Endometrial microvascular endothelial cells (primary cell): ENCODE measurements around the gene MZB1. TPM values are rescaled to one million over a fixed set of nuclear protein-coding genes. Genes with fewer than 3 reads are reported as not detected.
"Not testable (repeated sequence)": the region's sequence is repeated elsewhere in the genome, so short reads cannot be mapped to it uniquely, and the experiment has no call there.

Experiments
- in situ Hi-C: cut with HindIII; loops from 2 replicates; pipeline ENCODE4 v1.10.0; 2017; ENCODE audit warnings: low sequenced_read_pairs, low pct_unique_long_range_greater_than_20kb; ENCODE audit errors: inconsistent ontology term
- total RNA-seq: library from RNA; depleted of rRNA; stranded (reverse); fragments of >200 nt; gene quantifications from one replicate; pipeline ENCODE4 v1.2.3, GENCODE V29; 2015; ENCODE audit errors: inconsistent ontology term

MZB1 gene
- total RNA-seq, 1 donor from 2014 or later, result not detected

- in situ Hi-C loops, result no loop called here
These were observed 5.2 kb upstream of the MZB1 start, which contains the start of gene PROB1 for GRCh38 chr5:139394654-139395566. TSS of gene PROB1 (minus strand) at chr5:139395104. CDS start at chr5:139395081, 23 bp downstream.

GRCh38 chr5:139394123-139394653 is 4.5 kb upstream of the MZB1 start:
- in situ Hi-C loops, result no loop called here

- in situ Hi-C loops, result no loop called here
These were observed 3.9 kb upstream of the MZB1 start for GRCh38 chr5:139393497-139394122.

- in situ Hi-C loops, result no loop called here
These were observed 3.2 kb upstream of the MZB1 start for GRCh38 chr5:139392678-139393496.

- in situ Hi-C loops, result no loop called here
These were observed 2.6 kb upstream of the MZB1 start for GRCh38 chr5:139392324-139392677.

- in situ Hi-C loops, result no loop called here
These were observed 2.0 kb upstream of the MZB1 start for GRCh38 chr5:139391570-139392323.

GRCh38 chr5:139390639-139391569 is 1.2 kb upstream of the MZB1 start:
- in situ Hi-C loops, result no loop called here

- in situ Hi-C loops, result no loop called here
These were observed 1.4 kb downstream of the MZB1 start for GRCh38 chr5:139388198-139388821.

GRCh38 chr5:139387611-139388197 is 2.0 kb downstream of the MZB1 start:
- in situ Hi-C loops, result no loop called here

GRCh38 chr5:139386956-139387355 is 2.8 kb downstream of the MZB1 start:
- in situ Hi-C loops, result not testable (repeated sequence)

GRCh38 chr5:139386050-139386438 is 3.7 kb downstream of the MZB1 start:
- in situ Hi-C loops, result no loop called here

- in situ Hi-C loops, result no loop called here
These were observed 4.4 kb downstream of the MZB1 start for GRCh38 chr5:139385061-139386049.

- in situ Hi-C loops, result no loop called here
These were observed 5.1 kb downstream of the MZB1 start for GRCh38 chr5:139384591-139385051.

- in situ Hi-C loops, result no loop called here
These were observed 5.6 kb downstream of the MZB1 start for GRCh38 chr5:139383993-139384590.

GRCh38 chr5:139383275-139383992 is 6.3 kb downstream of the MZB1 start, which contains the start of gene SLC23A1:
TSS of gene SLC23A1 (minus strand) at chr5:139383297. CDS start at chr5:139383253, 44 bp downstream.
- in situ Hi-C loops, result no loop called here
